Muscle layer of colon (tissue), 2 donors: Measurements from ENCODE around the gene SMO.

Experiments used
- H3K27ac ChIP-seq: one replicate; pipeline ENCODE4 v1.7.0; 2013; ENCODE audit warnings: low read depth, mild to moderate bottlenecking, low read length, moderate library complexity
- H3K27me3 ChIP-seq, 2 donors: one replicate each; pipeline ENCODE4 v1.7.0; 2013; ENCODE audit warnings: low read length in 2 of 2, mild to moderate bottlenecking in 2 of 2; ENCODE audit not compliant: insufficient read depth in 2 of 2, control insufficient read depth in 1 of 2
- H3K36me3 ChIP-seq: one replicate; pipeline ENCODE4 v1.7.0; 2013; ENCODE audit warnings: mild to moderate bottlenecking, low read length; ENCODE audit not compliant: insufficient read depth
- H3K4me1 ChIP-seq: one replicate; pipeline ENCODE4 v1.7.0; 2013; ENCODE audit warnings: mild to moderate bottlenecking, low read length; ENCODE audit not compliant: insufficient read depth
- H3K4me3 ChIP-seq, 2 donors: one replicate each; pipeline ENCODE4 v1.7.0; 2013; ENCODE audit warnings: low read length in 2 of 2, low read depth in 1 of 2, mild to moderate bottlenecking in 1 of 2, moderate library complexity in 1 of 2
- H3K9ac ChIP-seq: one replicate; pipeline ENCODE4 v1.7.0; 2013; ENCODE audit warnings: low read length
- H3K9me3 ChIP-seq: one replicate; pipeline ENCODE4 v1.7.0; 2013; ENCODE audit warnings: mild to moderate bottlenecking, low read length
- donor health status: abdominal sarcoma.
- donor health status: Adenocarcinoma of cecum.

The SMO gene

GRCh38 chr7:129199406-129199805 lies 11.0 kb downstream of the SMO start:
- Histone ChIP-seq H3K4me3 (no peak overlapping the region), H3K4me1 (no peaks in the 10 kb centered on the region), H3K9me3 (no peaks in the 10 kb centered on the region), H3K27me3 (no peaks in the 10 kb centered on the region), H3K9ac (no peak overlapping the region), H3K27ac (no peak overlapping the region), H3K36me3 (no peaks in the 10 kb centered on the region)

GRCh38 chr7:129202058-129202777 lies 13.8 kb downstream of the SMO start:
- Histone ChIP-seq H3K27me3 (no peaks in the 10 kb centered on the region), H3K4me1 (no peaks in the 10 kb centered on the region), H3K36me3 (peaks cover 5% of the 10 kb centered on the region), H3K9ac (no peak overlapping the region), H3K27ac (no peak overlapping the region), H3K4me3 (no peak overlapping the region), H3K9me3 (no peaks in the 10 kb centered on the region)

GRCh38 chr7:129203050-129203741 lies 14.8 kb downstream of the SMO start:
- Histone ChIP-seq H3K9me3 (no peaks in the 10 kb centered on the region), H3K4me3 (no peak overlapping the region), H3K4me1 (no peaks in the 10 kb centered on the region), H3K9ac (no peak overlapping the region), H3K36me3 (peaks cover 5% of the 10 kb centered on the region), H3K27me3 (no peaks in the 10 kb centered on the region), H3K27ac (no peak overlapping the region)

GRCh38 chr7:129205126-129205818 lies 16.8 kb downstream of the SMO start:
- H3K9ac ChIP-seq = no peak overlapping the region
- no peak overlapping the region for H3K4me3 ChIP-seq
- no peaks in the 10 kb centered on the region for H3K4me1 ChIP-seq
- H3K27ac ChIP-seq = no peak overlapping the region
- H3K9me3 ChIP-seq = no peaks in the 10 kb centered on the region
- no peaks in the 10 kb centered on the region for H3K27me3 ChIP-seq
- peaks cover 19% of the 10 kb centered on the region for H3K36me3 ChIP-seq

- Histone ChIP-seq H3K9me3 (no peaks in the 10 kb centered on the region), H3K4me1 (no peaks in the 10 kb centered on the region), H3K36me3 (peaks cover 19% of the 10 kb centered on the region), H3K27me3 (no peaks in the 10 kb centered on the region), H3K27ac (no peak overlapping the region), H3K9ac (no peak overlapping the region), H3K4me3 (no peak overlapping the region)
These were observed 17.8 kb downstream of the SMO start for GRCh38 chr7:129205987-129206785.

- Histone ChIP-seq H3K36me3 (peaks cover 30% of the 10 kb centered on the region), H3K4me3 (no peak overlapping the region), H3K9me3 (no peaks in the 10 kb centered on the region), H3K4me1 (no peaks in the 10 kb centered on the region), H3K9ac (no peak overlapping the region), H3K27ac (no peak overlapping the region), H3K27me3 (no peaks in the 10 kb centered on the region)
These were observed 20.2 kb downstream of the SMO start for GRCh38 chr7:129208667-129209066.

- no peaks in the 10 kb centered on the region for H3K9me3 ChIP-seq
- no peak overlapping the region for H3K9ac ChIP-seq
- no peak overlapping the region for H3K4me3 ChIP-seq
- H3K4me1 ChIP-seq = no peaks in the 10 kb centered on the region
- no peak overlapping the region for H3K27ac ChIP-seq
- H3K36me3 ChIP-seq = peaks cover 30% of the 10 kb centered on the region
- no peaks in the 10 kb centered on the region for H3K27me3 ChIP-seq
These were observed 20.9 kb downstream of the SMO start for GRCh38 chr7:129209067-129209926.

- peaks cover 30% of the 10 kb centered on the region for H3K36me3 ChIP-seq
- H3K4me3 ChIP-seq = no peak overlapping the region
- no peak overlapping the region for H3K9ac ChIP-seq
- no peaks in the 10 kb centered on the region for H3K9me3 ChIP-seq
- no peaks in the 10 kb centered on the region for H3K27me3 ChIP-seq
- H3K4me1 ChIP-seq = no peaks in the 10 kb centered on the region
- H3K27ac ChIP-seq = no peak overlapping the region
These were observed 22.0 kb downstream of the SMO start for GRCh38 chr7:129210256-129210988.

GRCh38 chr7:129210989-129211312 lies 22.5 kb downstream of the SMO start:
- no peak overlapping the region for H3K9ac ChIP-seq
- peaks cover 29% of the 10 kb centered on the region for H3K36me3 ChIP-seq
- H3K9me3 ChIP-seq = no peaks in the 10 kb centered on the region
- no peak overlapping the region for H3K4me3 ChIP-seq
- no peaks in the 10 kb centered on the region for H3K4me1 ChIP-seq
- H3K27ac ChIP-seq = no peak overlapping the region
- no peaks in the 10 kb centered on the region for H3K27me3 ChIP-seq

- H3K27ac ChIP-seq = no peak overlapping the region
- H3K27me3 ChIP-seq = no peaks in the 10 kb centered on the region
- H3K4me3 ChIP-seq = no peak overlapping the region
- H3K9ac ChIP-seq = no peak overlapping the region
- peaks cover 25% of the 10 kb centered on the region for H3K36me3 ChIP-seq
- no peaks in the 10 kb centered on the region for H3K4me1 ChIP-seq
- no peaks in the 10 kb centered on the region for H3K9me3 ChIP-seq
These were observed 23.7 kb downstream of the SMO start for GRCh38 chr7:129212126-129212525.
